Endothelial cell of umbilical vein (primary cell): Measurements from ENCODE around the gene ARMH3. TPM values are rescaled to one million over a fixed set of nuclear protein-coding genes. Genes with fewer than 3 reads are reported as not detected.

Experiments used
- BruUV-seq: library from RNA; stranded (reverse); fragments of 400-500 nt; replicated peaks from 2 replicates; lab custom pipeline; 2021; lab: Mats Ljungman, UMichigan
- CTCF ChIA-PET: fragments of 300-600, 350-600 bp; sonication (Branson Sonifier 250); formaldehyde crosslinking; loops from one replicate; lab custom pipeline; 2021; ENCODE audit warnings: antibody characterized with exemption, inconsistent platforms; lab: Charles Lee
- POLR2A ChIA-PET: fragments of 300-600, 350-600 bp; sonication (Branson Sonifier 250); formaldehyde crosslinking; loops from one replicate; lab custom pipeline; 2021; ENCODE audit warnings: antibody characterized with exemption, inconsistent platforms; lab: Charles Lee
- DNase-seq: peaks from one replicate; pipeline ENCODE4 v3.0.0-alpha.2; 2011; ENCODE audit warnings: low read depth, low spot score
- FAIRE-seq: peaks from 2 replicates; lab custom pipeline; 2011; peaks lifted over from hg19 to GRCh38; lab: Jason Lieb, UNC
- H2AFZ ChIP-seq: 2 replicates; pipeline ENCODE4 v1.6.0; 2012; ENCODE audit warnings: low read depth, low read length, control low read depth, inconsistent platforms
- H3K27ac ChIP-seq: 2 replicates; pipeline ENCODE4 v1.5.1; 2011; ENCODE audit warnings: low read depth, mild to moderate bottlenecking, control low read depth, low read length, moderate library complexity; ENCODE audit not compliant: insufficient read depth
- H3K27me3 ChIP-seq, 2 experiments: 2 replicates each; pipeline versions ENCODE4 v1.6.0 to v1.6.1; 2011; ENCODE audit warnings: low read length in 2 of 2, mixed read lengths in 1 of 2; ENCODE audit not compliant: control insufficient read depth in 2 of 2, insufficient read depth in 2 of 2
- H3K36me3 ChIP-seq, 2 experiments: 2 replicates in 1 of 2; 3 replicates in 1 of 2; pipeline ENCODE4 v1.5.1; 2011; ENCODE audit warnings: low read length in 2 of 2, mild to moderate bottlenecking in 1 of 2, moderate library complexity in 1 of 2; ENCODE audit not compliant: control insufficient read depth in 2 of 2, insufficient read depth in 2 of 2; ENCODE audit errors: extremely low read depth in 1 of 2
- H3K4me1 ChIP-seq: 3 replicates; pipeline ENCODE4 v1.5.1; 2011; ENCODE audit warnings: mild to moderate bottlenecking, low read length; ENCODE audit not compliant: control insufficient read depth, insufficient read depth; ENCODE audit errors: extremely low read depth
- H3K4me2 ChIP-seq: 2 replicates; pipeline ENCODE4 v1.6.1; 2011; ENCODE audit warnings: low read length, control low read depth, mixed read lengths; ENCODE audit not compliant: insufficient read depth
- H3K4me3 ChIP-seq, 3 experiments: fragments of 200-600 bp in 1 of 3; sonication (generic), shearing (Covaris generic) in 1 of 3; replicated peaks in 1 of 3; 2 replicates each; pipeline ENCODE4 v1.5.1; 2011 to 2016; ENCODE audit warnings: control low read depth in 3 of 3, low read length in 3 of 3, mild to moderate bottlenecking in 2 of 3, inconsistent platforms in 1 of 3, low read depth in 1 of 3, moderate library complexity in 1 of 3; ENCODE audit not compliant: insufficient read depth in 1 of 3
- H3K79me2 ChIP-seq: 2 replicates; pipeline ENCODE4 v1.6.0; 2012; ENCODE audit warnings: low read length, inconsistent platforms; ENCODE audit not compliant: control insufficient read depth, insufficient read depth
- H3K9ac ChIP-seq: replicated peaks from 2 replicates; pipeline ENCODE3; 2011; ENCODE audit warnings: low read length, control low read depth; ENCODE audit not compliant: insufficient read depth; ENCODE audit errors: extremely low read depth
- H3K9me1 ChIP-seq: replicated peaks from 3 replicates; pipeline ENCODE4 v1.6.0; 2011; ENCODE audit warnings: mild to moderate bottlenecking, low read length; ENCODE audit not compliant: control insufficient read depth, insufficient read depth; ENCODE audit errors: extremely low read depth
- H3K9me3 ChIP-seq: replicated peaks from 2 replicates; pipeline ENCODE4 v1.5.1; 2012; ENCODE audit warnings: low read length, inconsistent platforms; ENCODE audit not compliant: control insufficient read depth, insufficient read depth
- H4K20me1 ChIP-seq: replicated peaks from 2 replicates; pipeline ENCODE3; 2011; ENCODE audit warnings: mild to moderate bottlenecking, low read length; ENCODE audit not compliant: control insufficient read depth, insufficient read depth; ENCODE audit errors: extremely low read depth
- EZH2 ChIP-seq: IDR thresholded peaks from 2 replicates; pipeline ENCODE4 v1.6.1; 2012; ENCODE audit warnings: borderline replicate concordance, low read depth, mild to moderate bottlenecking, moderate library complexity, low read length, inconsistent platforms; ENCODE audit not compliant: severe bottlenecking
- FOS ChIP-seq: IDR thresholded peaks from 2 replicates; pipeline ENCODE4 v1.6.1; 2011; ENCODE audit warnings: mild to moderate bottlenecking, low read length, moderate library complexity, borderline replicate concordance; ENCODE audit not compliant: insufficient read depth
- GATA2 ChIP-seq: IDR thresholded peaks from 2 replicates; pipeline ENCODE4 v1.7.0; 2011; ENCODE audit warnings: low read depth, mild to moderate bottlenecking, moderate library complexity, mixed read lengths, low read length; ENCODE audit not compliant: insufficient read length, insufficient read depth
- JUN ChIP-seq: IDR thresholded peaks from 2 replicates; pipeline ENCODE4 v1.6.1; 2011; ENCODE audit warnings: borderline replicate concordance, low read depth; ENCODE audit not compliant: insufficient read length, insufficient read depth
- MYC ChIP-seq: IDR thresholded peaks from one replicate; pipeline ENCODE4 v1.6.1; 2011; ENCODE audit warnings: mild to moderate bottlenecking, low read depth, low read length
- POLR2A ChIP-seq: IDR thresholded peaks from 2 replicates; pipeline ENCODE4 v1.6.1; 2012; ENCODE audit warnings: low read depth, mild to moderate bottlenecking, control low read depth, low read length
- POLR2AphosphoS5 ChIP-seq: IDR thresholded peaks from 2 replicates; pipeline ENCODE4 v1.6.1; 2012; ENCODE audit warnings: low read depth, mild to moderate bottlenecking, control low read depth, low read length, moderate library complexity; ENCODE audit not compliant: insufficient read depth
- dilution Hi-C: fragments of 300-500 bp; cut with MboI; formaldehyde crosslinking; loops from one replicate; pipeline ENCODE4 v1.15.0; 2019; ENCODE audit warnings: low sequenced_read_pairs; ENCODE audit not compliant: extremely low pct_ligation_motif_present
- intact Hi-C: fragments of 100-400 bp; cut with micrococcal nuclease; formaldehyde crosslinking; loops from one replicate; pipeline ENCODE4 v1.10.0; 2022
- polyA plus RNA-seq, 4 experiments: library from polyadenylated mRNA; depleted of rRNA in 3 of 4; stranded (reverse) in 3 of 4; unstranded in 1 of 4; fragments of >200 nt; gene quantifications; 2 replicates each; pipeline versions ENCODE4 v1.2.1 to v1.2.3, GENCODE V29; 2011 to 2012; ENCODE audit warnings: missing spikeins in 1 of 4
- total RNA-seq: library from RNA; stranded (reverse); gene quantifications from 2 replicates; pipeline ENCODE4 v1.2.3, GENCODE V29; 2021
- TF ChIP-seq, protein P1 (sequence below): IDR thresholded peaks from 2 replicates; pipeline ENCODE4 v1.6.1; 2011; ENCODE audit not compliant: insufficient read depth, insufficient read length
- TF ChIP-seq, protein P2 (sequence below), 2 donors: IDR thresholded peaks; 1 replicate in 1 of 2; 2 replicates in 1 of 2; pipeline ENCODE4 v1.5.1; 2011; ENCODE audit warnings: low read length in 2 of 2, mild to moderate bottlenecking in 2 of 2, moderate library complexity in 2 of 2, control low read depth in 1 of 2, inconsistent platforms in 1 of 2, low read depth in 1 of 2; ENCODE audit not compliant: insufficient read depth in 1 of 2; ENCODE audit errors: extremely low read depth in 1 of 2

ARMH3 gene
- total and polyA plus RNA-seq, 2 donors (not counting 3 experiments of a cell fraction or from before 2014, with no cell fraction given), result 13.1 to 17.6 TPM

DNA sequence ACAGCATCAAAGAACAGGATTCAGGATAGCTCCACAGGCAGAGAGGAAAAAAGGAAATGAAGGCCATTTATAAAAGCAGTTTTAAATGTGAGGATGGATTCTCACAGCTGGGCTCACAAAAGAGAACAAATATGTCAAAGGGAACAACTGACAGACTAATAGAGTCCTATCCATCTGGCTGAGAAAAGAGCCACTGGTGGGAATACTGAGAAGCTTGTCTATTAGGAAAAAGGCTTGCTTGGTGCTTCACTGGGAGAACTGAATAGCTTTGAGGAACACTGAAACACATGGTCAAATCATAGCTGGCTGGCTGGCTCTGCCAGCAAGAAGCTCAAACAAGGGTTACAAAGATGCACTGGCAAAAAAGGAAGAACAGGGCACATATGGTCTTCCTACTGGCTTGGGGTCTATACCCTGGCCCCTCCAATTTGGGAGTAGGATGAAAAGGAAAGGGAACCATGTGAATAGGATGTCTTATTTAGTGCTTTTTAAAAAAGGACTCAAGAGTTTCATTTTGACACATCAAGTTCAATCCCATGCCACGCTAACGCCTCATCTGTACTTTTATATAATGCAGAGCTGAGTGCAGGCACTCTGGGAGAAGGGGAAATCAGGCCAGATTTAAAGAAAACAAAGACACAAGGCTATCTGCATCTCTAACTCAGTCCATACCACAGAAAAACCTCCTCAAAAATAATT, 167.6 kb downstream of the ARMH3 start:
- Histone ChIP-seq H2AFZ (no peak overlapping the region), H3K36me3 (no peaks in the 10 kb centered on the region), H3K9me3 (no peaks in the 10 kb centered on the region), H3K27ac (no peak overlapping the region), H3K79me2 (no peaks in the 10 kb centered on the region), H3K9ac (no peak overlapping the region), H3K27me3 (no peaks in the 10 kb centered on the region), H3K4me2 (no peak overlapping the region), H3K9me1 (no peaks in the 10 kb centered on the region), H4K20me1 (no peaks in the 10 kb centered on the region), H3K4me3 (no peak overlapping the region), H3K4me1 (no peaks in the 10 kb centered on the region)
- intact Hi-C loops, result loop anchor here (5.0 kb wide), 1 partner anchor 49 kb away; no protein-coding TSS in a partner anchor
- no peak for DNase-seq
- POLR2A ChIA-PET, result interaction anchor here (0.9 to 1.4 kb wide), 2 partner anchors 79 to 121 kb away, joined by 4 read pairs; no protein-coding TSS in a partner anchor
- no peak for FAIRE-seq
- TF ChIP-seq POLR2A (no peak), EZH2 (no peak), POLR2AphosphoS5 (no peak), FOS (no peak), MYC (no peak), JUN (no peak), GATA2 (no peak)
- TF ChIP-seq, protein P1, sequence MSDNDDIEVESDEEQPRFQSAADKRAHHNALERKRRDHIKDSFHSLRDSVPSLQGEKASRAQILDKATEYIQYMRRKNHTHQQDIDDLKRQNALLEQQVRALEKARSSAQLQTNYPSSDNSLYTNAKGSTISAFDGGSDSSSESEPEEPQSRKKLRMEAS, result no peak
- TF ChIP-seq, protein P2, sequence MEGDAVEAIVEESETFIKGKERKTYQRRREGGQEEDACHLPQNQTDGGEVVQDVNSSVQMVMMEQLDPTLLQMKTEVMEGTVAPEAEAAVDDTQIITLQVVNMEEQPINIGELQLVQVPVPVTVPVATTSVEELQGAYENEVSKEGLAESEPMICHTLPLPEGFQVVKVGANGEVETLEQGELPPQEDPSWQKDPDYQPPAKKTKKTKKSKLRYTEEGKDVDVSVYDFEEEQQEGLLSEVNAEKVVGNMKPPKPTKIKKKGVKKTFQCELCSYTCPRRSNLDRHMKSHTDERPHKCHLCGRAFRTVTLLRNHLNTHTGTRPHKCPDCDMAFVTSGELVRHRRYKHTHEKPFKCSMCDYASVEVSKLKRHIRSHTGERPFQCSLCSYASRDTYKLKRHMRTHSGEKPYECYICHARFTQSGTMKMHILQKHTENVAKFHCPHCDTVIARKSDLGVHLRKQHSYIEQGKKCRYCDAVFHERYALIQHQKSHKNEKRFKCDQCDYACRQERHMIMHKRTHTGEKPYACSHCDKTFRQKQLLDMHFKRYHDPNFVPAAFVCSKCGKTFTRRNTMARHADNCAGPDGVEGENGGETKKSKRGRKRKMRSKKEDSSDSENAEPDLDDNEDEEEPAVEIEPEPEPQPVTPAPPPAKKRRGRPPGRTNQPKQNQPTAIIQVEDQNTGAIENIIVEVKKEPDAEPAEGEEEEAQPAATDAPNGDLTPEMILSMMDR (IDR thresholded peaks at IDR 0.05; ENCODE audit: extremely low read depth in 1 of 2, insufficient read depth in 1 of 2, low read depth in 1 of 2, low read length in 2 of 2), result no peak
- CTCF ChIA-PET, result interaction anchor here (0.5 to 18.0 kb wide), 14 partner anchors 9 to 195 kb away, joined by 3 to 559 read pairs (median 4); no protein-coding TSS in a partner anchor
- dilution Hi-C loops, result loop anchor here (25.0 kb wide), 1 partner anchor 99 kb away; no protein-coding TSS in a partner anchor
- no TSS peak for BruUV-seq
